Measurements from ENCODE around the gene ZNF335.

ZNF335 gene

DNA sequence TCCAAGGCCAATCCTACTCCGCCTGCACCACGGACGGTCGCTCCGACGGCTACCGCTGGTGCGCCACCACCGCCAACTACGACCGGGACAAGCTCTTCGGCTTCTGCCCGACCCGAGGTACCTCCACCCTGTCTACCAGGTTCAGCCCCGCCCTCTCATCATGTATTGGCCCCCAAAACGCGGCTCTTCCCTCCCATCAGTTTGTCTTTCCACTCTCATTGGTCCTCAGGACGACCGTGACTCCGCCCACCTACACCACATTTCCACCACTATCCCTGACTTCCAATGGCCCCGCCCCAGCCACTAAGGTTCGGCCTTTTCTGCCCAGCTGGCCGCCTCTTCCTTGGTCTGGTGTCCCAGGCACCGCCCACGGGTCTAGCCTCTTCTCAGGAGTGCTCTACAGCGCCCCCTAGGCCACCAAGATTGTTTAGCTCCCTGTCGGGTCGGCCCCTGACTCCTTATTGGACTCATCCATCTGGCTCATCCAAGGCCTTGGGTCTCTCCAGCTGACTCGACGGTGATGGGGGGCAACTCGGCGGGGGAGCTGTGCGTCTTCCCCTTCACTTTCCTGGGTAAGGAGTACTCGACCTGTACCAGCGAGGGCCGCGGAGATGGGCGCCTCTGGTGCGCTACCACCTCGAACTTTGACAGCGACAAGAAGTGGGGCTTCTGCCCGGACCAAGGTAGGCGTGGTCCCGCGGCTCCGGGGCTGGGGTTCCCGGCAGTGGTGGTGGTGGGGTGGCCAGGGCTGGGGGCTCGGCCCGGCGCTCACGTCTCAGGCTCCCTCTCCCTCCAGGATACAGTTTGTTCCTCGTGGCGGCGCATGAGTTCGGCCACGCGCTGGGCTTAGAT is 39.9 kb upstream of the ZNF335 start:
- Histone ChIP-seq H3K9ac (ENCODE audit: low read length) (no peak overlapping the region), H3K36me3 (ENCODE audit: insufficient read depth, low read length) (no peaks in the 10 kb centered on the region), H3K4me1 (ENCODE audit: insufficient read depth, low read length) (no peaks in the 10 kb centered on the region), H3K27ac (ENCODE audit: low read depth, low read length) (no peak overlapping the region), H3K4me3 (ENCODE audit: low read depth in 1 of 2, low read length in 2 of 2) (no peak overlapping the region), H3K9me3 (ENCODE audit: low read length) (no peaks in the 10 kb centered on the region), H3K27me3 (ENCODE audit: control insufficient read depth in 1 of 2, insufficient read depth in 2 of 2, low read length in 2 of 2) (peaks cover 30 to 83% of the 10 kb centered on the region in 2 donors)

DNA sequence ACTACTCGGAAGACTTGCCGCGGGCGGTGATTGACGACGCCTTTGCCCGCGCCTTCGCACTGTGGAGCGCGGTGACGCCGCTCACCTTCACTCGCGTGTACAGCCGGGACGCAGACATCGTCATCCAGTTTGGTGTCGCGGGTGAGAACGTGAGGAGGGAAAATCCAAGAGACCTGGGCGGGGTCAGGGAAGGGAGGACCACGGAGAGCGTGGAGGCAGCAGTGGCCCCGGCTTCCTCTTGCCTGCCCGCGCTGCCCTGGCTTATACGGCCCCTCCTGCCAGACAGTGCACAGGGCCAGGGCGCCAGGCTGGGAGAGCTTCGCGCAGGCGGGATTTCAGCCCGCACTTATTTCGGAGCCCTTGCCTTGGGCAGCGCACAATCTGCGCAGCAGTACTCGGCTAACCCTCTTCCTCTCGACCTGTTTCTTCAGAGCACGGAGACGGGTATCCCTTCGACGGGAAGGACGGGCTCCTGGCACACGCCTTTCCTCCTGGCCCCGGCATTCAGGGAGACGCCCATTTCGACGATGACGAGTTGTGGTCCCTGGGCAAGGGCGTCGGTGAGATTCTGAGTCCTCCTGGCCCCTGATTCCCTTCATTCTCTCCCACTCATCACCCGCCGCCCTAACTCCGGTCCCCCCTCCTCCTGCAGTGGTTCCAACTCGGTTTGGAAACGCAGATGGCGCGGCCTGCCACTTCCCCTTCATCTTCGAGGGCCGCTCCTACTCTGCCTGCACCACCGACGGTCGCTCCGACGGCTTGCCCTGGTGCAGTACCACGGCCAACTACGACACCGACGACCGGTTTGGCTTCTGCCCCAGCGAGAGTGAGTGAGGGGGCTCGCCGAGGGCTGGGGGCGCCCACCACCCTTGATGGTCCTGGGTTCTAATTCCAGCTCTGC is 38.7 kb upstream of the ZNF335 start:
- Histone ChIP-seq H3K27ac (ENCODE audit: low read depth, low read length) (no peak overlapping the region), H3K9me3 (ENCODE audit: low read length) (no peaks in the 10 kb centered on the region), H3K4me1 (ENCODE audit: insufficient read depth, low read length) (no peaks in the 10 kb centered on the region), H3K9ac (ENCODE audit: low read length) (no peak overlapping the region), H3K36me3 (ENCODE audit: insufficient read depth, low read length) (no peaks in the 10 kb centered on the region), H3K4me3 (ENCODE audit: low read depth in 1 of 2, low read length in 2 of 2) (no peak overlapping the region), H3K27me3 (ENCODE audit: control insufficient read depth in 1 of 2, insufficient read depth in 2 of 2, low read length in 2 of 2) (peaks cover 27 to 83% of the 10 kb centered on the region in 2 donors)

DNA sequence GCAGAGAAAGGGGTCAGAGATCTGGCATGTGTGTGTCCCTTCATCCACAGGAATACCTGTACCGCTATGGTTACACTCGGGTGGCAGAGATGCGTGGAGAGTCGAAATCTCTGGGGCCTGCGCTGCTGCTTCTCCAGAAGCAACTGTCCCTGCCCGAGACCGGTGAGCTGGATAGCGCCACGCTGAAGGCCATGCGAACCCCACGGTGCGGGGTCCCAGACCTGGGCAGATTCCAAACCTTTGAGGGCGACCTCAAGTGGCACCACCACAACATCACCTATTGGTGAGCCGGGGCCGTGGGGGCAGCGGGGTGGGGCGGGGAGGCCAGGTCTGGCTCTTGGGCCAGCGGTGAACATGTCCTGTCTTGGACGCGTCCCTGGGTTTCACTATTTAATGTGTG is 37.8 kb upstream of the ZNF335 start:
- H3K27me3 ChIP-seq (ENCODE audit: control insufficient read depth in 1 of 2, insufficient read depth in 2 of 2, low read length in 2 of 2), result peaks cover 24 to 88% of the 10 kb centered on the region in 2 donors
- H3K9ac ChIP-seq (ENCODE audit: low read length), result no peak overlapping the region
- no peak overlapping the region for H3K27ac ChIP-seq (ENCODE audit: low read depth, low read length)
- no peaks in the 10 kb centered on the region for H3K9me3 ChIP-seq (ENCODE audit: low read length)
- no peaks in the 10 kb centered on the region for H3K36me3 ChIP-seq (ENCODE audit: insufficient read depth, low read length)
- H3K4me1 ChIP-seq (ENCODE audit: insufficient read depth, low read length), result no peaks in the 10 kb centered on the region
- no peak overlapping the region for H3K4me3 ChIP-seq (ENCODE audit: low read depth in 1 of 2, low read length in 2 of 2)

DNA sequence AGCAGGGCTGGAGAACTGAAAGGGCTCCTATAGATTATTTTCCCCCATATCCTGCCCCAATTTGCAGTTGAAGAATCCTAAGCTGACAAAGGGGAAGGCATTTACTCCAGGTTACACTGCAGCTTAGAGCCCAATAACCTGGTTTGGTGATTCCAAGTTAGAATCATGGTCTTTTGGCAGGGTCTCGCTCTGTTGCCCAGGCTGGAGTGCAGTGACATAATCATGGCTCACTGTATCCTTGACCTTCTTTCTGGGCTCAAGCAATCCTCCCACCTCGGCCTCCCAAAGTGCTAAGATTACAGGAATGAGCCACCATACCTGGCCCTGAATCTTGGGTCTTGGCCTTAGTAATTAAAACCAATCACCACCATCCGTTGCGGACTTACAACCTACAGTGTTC is 35.7 kb upstream of the ZNF335 start:
- Histone ChIP-seq H3K9ac (ENCODE audit: low read length) (no peak overlapping the region), H3K9me3 (ENCODE audit: low read length) (no peaks in the 10 kb centered on the region), H3K4me3 (ENCODE audit: low read depth in 1 of 2, low read length in 2 of 2) (no peak overlapping the region), H3K36me3 (ENCODE audit: insufficient read depth, low read length) (no peaks in the 10 kb centered on the region), H3K27me3 (ENCODE audit: control insufficient read depth in 1 of 2, insufficient read depth in 2 of 2, low read length in 2 of 2) (peaks cover 18 to 67% of the 10 kb centered on the region in 2 donors), H3K4me1 (ENCODE audit: insufficient read depth, low read length) (no peaks in the 10 kb centered on the region), H3K27ac (ENCODE audit: low read depth, low read length) (no peak overlapping the region)

DNA sequence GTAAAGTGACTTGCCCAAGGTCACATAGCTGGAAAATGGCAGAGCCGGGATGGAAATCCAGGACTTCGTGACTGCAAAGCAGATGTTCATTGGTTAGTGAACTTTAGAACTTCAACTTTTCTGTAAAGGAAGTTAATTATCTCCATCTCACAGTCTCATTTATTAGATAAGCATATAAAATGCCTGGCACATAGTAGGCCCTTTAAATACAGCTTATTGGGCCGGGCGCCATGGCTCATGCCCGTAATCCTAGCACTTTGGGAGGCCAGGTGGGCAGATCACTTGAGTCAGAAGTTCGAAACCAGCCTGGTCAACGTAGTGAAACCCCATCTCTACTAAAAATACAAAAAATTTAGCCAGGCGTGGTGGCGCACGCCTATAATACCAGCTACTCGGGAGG is 35.0 kb upstream of the ZNF335 start:
- no peaks in the 10 kb centered on the region for H3K4me1 ChIP-seq (ENCODE audit: insufficient read depth, low read length)
- H3K27me3 ChIP-seq (ENCODE audit: control insufficient read depth in 1 of 2, insufficient read depth in 2 of 2, low read length in 2 of 2), result peaks cover 17 to 60% of the 10 kb centered on the region in 2 donors

DNA sequence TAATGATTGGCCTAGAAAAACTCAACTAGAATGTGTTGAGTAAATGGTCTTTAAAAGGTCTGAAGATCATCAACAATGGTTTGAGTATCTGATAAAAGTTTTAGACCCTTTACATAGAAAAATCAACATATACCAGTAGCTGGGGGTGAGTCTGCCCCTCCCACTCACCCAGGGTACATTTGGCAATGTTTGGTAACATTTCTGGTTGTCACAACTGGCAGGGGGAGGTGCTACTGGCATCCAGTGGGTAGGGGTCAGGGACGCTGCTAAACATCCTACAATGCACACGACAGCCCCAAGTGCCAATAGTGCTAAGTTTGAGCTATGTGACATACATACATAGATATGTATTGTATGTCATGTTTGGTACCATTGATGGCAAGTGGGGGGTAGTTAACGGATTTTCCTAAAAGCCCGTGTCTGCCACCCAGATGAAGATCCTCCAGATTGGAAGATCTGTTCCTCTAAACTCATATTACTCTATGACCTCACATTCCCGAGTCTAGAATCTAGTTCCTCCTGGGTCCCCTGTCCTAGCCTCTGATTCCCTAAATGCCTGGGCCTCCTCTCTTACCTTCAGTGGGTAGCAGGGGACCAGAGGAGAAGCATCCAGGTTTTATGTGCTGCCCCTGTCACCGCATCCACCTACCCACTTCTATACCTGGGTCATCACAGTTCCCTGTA is 34.2 kb upstream of the ZNF335 start:
- H3K27me3 ChIP-seq (ENCODE audit: control insufficient read depth in 1 of 2, insufficient read depth in 2 of 2, low read length in 2 of 2), result peaks cover 11 to 52% of the 10 kb centered on the region in 2 donors

More for the DNA sequence above, 35.0 kb upstream of the ZNF335 start:
- H3K27ac ChIP-seq (ENCODE audit: low read depth, low read length), result no peak overlapping the region
- no peak overlapping the region for H3K9ac ChIP-seq (ENCODE audit: low read length)
- no peak overlapping the region for H3K4me3 ChIP-seq (ENCODE audit: low read depth in 1 of 2, low read length in 2 of 2)
- no peaks in the 10 kb centered on the region for H3K36me3 ChIP-seq (ENCODE audit: insufficient read depth, low read length)
- no peaks in the 10 kb centered on the region for H3K9me3 ChIP-seq (ENCODE audit: low read length)

DNA sequence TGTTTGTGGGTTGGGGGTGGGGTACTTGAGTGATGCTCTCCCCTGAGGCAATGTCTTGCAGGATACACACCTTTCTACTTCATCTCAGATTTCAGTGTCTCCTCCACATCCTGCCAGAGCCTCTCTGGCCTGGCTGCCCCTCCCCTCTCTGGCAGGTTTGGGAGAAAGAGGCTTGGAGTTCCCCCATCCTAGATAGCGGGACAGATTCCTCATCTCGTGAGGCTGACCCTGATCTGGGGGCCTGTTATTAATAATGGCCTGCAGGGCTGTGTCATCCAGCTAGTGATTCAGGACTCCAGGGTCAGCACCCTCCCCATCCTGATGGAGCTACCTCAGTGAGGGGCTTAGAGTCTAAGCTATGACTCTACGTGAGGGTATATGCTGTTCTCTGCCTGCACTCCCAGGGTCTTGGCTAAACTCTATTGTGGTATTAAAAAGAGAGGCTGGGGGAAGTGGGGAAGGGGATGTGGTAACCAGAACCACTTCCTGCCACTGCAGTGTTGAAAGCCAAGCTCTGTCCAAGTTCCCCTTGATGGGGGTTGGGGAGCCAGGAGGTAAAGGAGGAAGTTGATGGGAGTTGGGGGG is 33.0 kb upstream of the ZNF335 start:
- H3K27me3 ChIP-seq (ENCODE audit: control insufficient read depth in 1 of 2, insufficient read depth in 2 of 2, low read length in 2 of 2), result peaks cover 4 to 40% of the 10 kb centered on the region in 2 donors
- no peak overlapping the region for H3K9ac ChIP-seq (ENCODE audit: low read length)
- H3K27ac ChIP-seq (ENCODE audit: low read depth, low read length), result no peak overlapping the region
- no peaks in the 10 kb centered on the region for H3K4me1 ChIP-seq (ENCODE audit: insufficient read depth, low read length)
- no peak overlapping the region for H3K4me3 ChIP-seq (ENCODE audit: low read depth in 1 of 2, low read length in 2 of 2)
- H3K36me3 ChIP-seq (ENCODE audit: insufficient read depth, low read length), result no peaks in the 10 kb centered on the region
- no peaks in the 10 kb centered on the region for H3K9me3 ChIP-seq (ENCODE audit: low read length)

More for the DNA sequence above, 34.2 kb upstream of the ZNF335 start:
- H3K4me3 ChIP-seq (ENCODE audit: low read depth in 1 of 2, low read length in 2 of 2), result no peak overlapping the region
- no peak overlapping the region for H3K9ac ChIP-seq (ENCODE audit: low read length)
- H3K4me1 ChIP-seq (ENCODE audit: insufficient read depth, low read length), result no peaks in the 10 kb centered on the region
- no peaks in the 10 kb centered on the region for H3K9me3 ChIP-seq (ENCODE audit: low read length)
- no peaks in the 10 kb centered on the region for H3K36me3 ChIP-seq (ENCODE audit: insufficient read depth, low read length)
- no peak overlapping the region for H3K27ac ChIP-seq (ENCODE audit: low read depth, low read length)

DNA sequence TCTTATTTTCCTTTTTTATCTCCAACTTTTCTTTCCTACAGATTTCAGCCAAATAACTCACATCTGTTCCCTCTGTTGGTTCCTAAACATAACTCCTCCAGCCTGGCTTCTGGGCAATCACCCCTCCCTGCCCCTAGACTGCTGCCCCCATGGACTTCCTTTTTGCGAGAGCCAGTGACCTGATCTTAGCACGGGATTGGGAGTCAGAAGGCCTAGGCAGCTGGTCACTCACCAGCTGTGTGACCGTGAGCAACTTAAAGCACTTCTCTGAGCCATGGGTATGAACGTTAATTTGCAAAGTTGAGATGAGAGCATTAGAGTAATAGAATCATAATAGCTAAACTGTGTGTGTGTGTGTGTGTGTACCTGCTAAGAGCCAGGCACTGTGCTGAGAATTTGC is 32.2 kb upstream of the ZNF335 start:
- Histone ChIP-seq H3K4me3 (ENCODE audit: low read depth in 1 of 2, low read length in 2 of 2) (no peak overlapping the region), H3K9ac (ENCODE audit: low read length) (no peak overlapping the region), H3K4me1 (ENCODE audit: insufficient read depth, low read length) (no peaks in the 10 kb centered on the region), H3K9me3 (ENCODE audit: low read length) (no peaks in the 10 kb centered on the region), H3K36me3 (ENCODE audit: insufficient read depth, low read length) (no peaks in the 10 kb centered on the region), H3K27me3 (ENCODE audit: control insufficient read depth in 1 of 2, insufficient read depth in 2 of 2, low read length in 2 of 2) (peaks cover 4 to 33% of the 10 kb centered on the region in 2 donors), H3K27ac (ENCODE audit: low read depth, low read length) (no peak overlapping the region)

DNA sequence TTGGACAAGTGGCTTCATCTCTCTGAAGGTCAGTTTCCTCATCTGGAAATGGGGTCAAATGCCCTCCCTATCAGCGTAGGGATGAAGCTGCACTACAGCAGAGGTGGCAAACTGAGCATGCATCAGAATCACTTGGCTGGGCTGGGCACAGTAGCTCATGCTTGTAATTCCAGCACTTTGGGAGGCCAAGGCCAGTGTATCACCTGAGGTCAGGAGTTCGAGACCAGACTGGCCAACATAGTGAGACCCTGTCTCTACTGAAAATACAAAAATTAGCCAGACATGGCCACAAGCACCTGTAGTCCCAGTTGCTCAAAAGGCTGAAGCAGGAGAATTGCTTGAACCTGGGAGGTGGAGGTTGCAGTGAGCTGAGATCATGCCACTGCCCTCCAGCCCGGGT is 30.0 kb upstream of the ZNF335 start:
- H3K4me3 ChIP-seq (ENCODE audit: low read depth in 1 of 2, low read length in 2 of 2), result no peak overlapping the region
- H3K27ac ChIP-seq (ENCODE audit: low read depth, low read length), result no peak overlapping the region
- no peaks in the 10 kb centered on the region for H3K9me3 ChIP-seq (ENCODE audit: low read length)
- no peaks in the 10 kb centered on the region for H3K36me3 ChIP-seq (ENCODE audit: insufficient read depth, low read length)
- peaks cover 4 to 14% of the 10 kb centered on the region in 2 donors for H3K27me3 ChIP-seq (ENCODE audit: control insufficient read depth in 1 of 2, insufficient read depth in 2 of 2, low read length in 2 of 2)
- no peaks in the 10 kb centered on the region for H3K4me1 ChIP-seq (ENCODE audit: insufficient read depth, low read length)
- no peak overlapping the region for H3K9ac ChIP-seq (ENCODE audit: low read length)

DNA sequence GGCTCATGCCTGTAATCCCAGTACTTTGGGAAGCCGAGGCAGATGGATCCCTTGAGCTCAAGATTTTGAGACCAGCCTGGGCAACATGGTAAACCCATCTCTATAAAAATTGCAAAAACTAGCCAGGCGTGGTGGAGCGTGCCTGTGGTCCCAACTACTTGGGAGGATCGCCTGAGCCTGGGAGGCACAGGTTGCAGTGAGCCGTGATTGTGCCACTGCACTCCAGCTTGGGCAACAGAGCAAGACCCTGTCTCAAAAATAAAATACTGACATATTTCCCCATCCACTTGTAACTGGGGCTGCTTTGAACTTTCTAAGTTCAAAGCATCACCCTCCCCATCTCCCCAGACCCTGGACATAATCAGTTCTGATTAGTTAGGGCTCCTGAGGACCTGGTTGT is 29.5 kb upstream of the ZNF335 start:
- Histone ChIP-seq H3K4me3 (ENCODE audit: low read depth in 1 of 2, low read length in 2 of 2) (no peak overlapping the region), H3K9me3 (ENCODE audit: low read length) (no peaks in the 10 kb centered on the region), H3K27ac (ENCODE audit: low read depth, low read length) (no peak overlapping the region), H3K27me3 (ENCODE audit: control insufficient read depth in 1 of 2, insufficient read depth in 2 of 2, low read length in 2 of 2) (peaks cover 4 to 9% of the 10 kb centered on the region in 2 donors), H3K36me3 (ENCODE audit: insufficient read depth, low read length) (no peaks in the 10 kb centered on the region), H3K9ac (ENCODE audit: low read length) (no peak overlapping the region), H3K4me1 (ENCODE audit: insufficient read depth, low read length) (no peaks in the 10 kb centered on the region)

All from muscle layer of colon (tissue), 2 donors.